Prostate gland (tissue), 2 donors: ENCODE results near the gene PI4KB.

Experiments
- POLR2A ChIP-seq: fragments of 450-650 bp; IDR thresholded peaks from one replicate; pipeline ENCODE4 v1.6.1; 2016; ENCODE audit warnings: antibody characterized with exemption, mild to moderate bottlenecking
- POLR2AphosphoS5 ChIP-seq: sonication (generic); formaldehyde crosslinking; IDR thresholded peaks from one replicate; pipeline ENCODE4 v1.6.1; 2017; ENCODE audit warnings: antibody characterized with exemption
- TF ChIP-seq, protein P1 (sequence below), 4 experiments: fragments of 200-600 bp in 2 of 4; fragments of 450-650 bp in 2 of 4; sonication (generic) in 2 of 4; IDR thresholded peaks; 1 replicate in 3 of 4; 2 replicates in 1 of 4; pipeline ENCODE4 v1.5.1; 2016 to 2019; ENCODE audit warnings: antibody characterized with exemption in 4 of 4, mild to moderate bottlenecking in 2 of 4, moderate library complexity in 2 of 4

DNA sequence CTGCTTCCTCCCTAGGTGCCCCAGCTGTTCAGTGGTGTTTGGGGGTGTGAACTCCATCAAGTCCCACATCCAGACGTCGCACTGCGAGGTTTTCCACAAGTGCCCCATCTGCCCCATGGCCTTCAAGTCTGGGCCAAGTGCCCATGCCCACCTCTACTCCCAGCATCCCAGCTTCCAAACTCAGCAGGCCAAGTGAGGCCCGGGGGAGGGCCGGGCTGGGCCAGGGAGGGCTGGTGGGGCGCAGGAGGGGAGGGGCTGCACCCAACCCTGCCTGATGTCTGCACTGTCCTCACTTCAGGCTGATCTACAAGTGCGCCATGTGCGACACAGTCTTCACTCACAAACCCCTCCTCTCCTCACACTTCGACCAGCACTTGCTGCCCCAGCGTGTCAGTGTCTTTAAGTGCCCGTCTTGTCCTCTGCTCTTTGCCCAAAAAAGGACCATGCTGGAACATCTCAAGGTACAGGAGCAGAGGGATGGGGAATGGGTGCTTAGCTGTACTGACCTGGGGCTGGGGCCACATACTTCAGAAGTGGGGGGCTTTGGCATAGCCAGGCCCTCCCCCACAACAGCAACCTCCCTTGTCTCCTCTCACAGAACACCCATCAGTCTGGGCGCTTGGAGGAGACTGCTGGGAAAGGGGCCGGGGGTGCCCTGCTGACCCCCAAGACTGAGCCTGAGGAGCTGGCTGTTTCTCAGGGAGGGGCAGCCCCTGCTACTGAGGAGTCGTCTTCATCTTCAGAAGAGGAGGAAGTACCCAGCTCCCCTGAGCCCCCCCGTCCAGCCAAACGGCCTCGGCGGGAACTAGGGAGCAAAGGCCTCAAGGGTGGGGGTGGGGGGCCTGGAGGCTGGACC lies 37.9 kb downstream of the PI4KB start:
- TF ChIP-seq, protein P1, sequence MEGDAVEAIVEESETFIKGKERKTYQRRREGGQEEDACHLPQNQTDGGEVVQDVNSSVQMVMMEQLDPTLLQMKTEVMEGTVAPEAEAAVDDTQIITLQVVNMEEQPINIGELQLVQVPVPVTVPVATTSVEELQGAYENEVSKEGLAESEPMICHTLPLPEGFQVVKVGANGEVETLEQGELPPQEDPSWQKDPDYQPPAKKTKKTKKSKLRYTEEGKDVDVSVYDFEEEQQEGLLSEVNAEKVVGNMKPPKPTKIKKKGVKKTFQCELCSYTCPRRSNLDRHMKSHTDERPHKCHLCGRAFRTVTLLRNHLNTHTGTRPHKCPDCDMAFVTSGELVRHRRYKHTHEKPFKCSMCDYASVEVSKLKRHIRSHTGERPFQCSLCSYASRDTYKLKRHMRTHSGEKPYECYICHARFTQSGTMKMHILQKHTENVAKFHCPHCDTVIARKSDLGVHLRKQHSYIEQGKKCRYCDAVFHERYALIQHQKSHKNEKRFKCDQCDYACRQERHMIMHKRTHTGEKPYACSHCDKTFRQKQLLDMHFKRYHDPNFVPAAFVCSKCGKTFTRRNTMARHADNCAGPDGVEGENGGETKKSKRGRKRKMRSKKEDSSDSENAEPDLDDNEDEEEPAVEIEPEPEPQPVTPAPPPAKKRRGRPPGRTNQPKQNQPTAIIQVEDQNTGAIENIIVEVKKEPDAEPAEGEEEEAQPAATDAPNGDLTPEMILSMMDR (IDR thresholded peaks at IDR 0.05) = no peak
- TF ChIP-seq POLR2A (no peak), POLR2AphosphoS5 (no peak)
